Spleen (tissue), 7 donors: Measurements from ENCODE around the gene METTL23.

Experiments
- CTCF ChIP-seq, 11 experiments: fragments of 200-600 bp in 7 of 11; fragments of 450-650 bp in 4 of 11; sonication (generic) in 4 of 11; IDR thresholded peaks in 8 of 11; conservative IDR thresholded peaks in 3 of 11; 1 replicate in 7 of 11; 2 replicates in 4 of 11; pipeline versions ENCODE4 v1.4.0 to v1.8.0; 2016 to 2021; ENCODE audit warnings: antibody characterized with exemption in 11 of 11, inconsistent platforms in 4 of 11, mild to moderate bottlenecking in 1 of 11
- POLR2A ChIP-seq, 3 donors: fragments of 450-650 bp; IDR thresholded peaks; one replicate each; pipeline ENCODE4 v1.5.1; 2017; ENCODE audit warnings: antibody characterized with exemption in 3 of 3, mild to moderate bottlenecking in 1 of 3
- donor health status: DM: no; HTN: no; CAD: no; lungs with moderate emphysema.
- donor health status: DM: no; HTN: no; CAD: no.
- donor health status: DM: no; HTN: no; CAD: no.

DNA sequence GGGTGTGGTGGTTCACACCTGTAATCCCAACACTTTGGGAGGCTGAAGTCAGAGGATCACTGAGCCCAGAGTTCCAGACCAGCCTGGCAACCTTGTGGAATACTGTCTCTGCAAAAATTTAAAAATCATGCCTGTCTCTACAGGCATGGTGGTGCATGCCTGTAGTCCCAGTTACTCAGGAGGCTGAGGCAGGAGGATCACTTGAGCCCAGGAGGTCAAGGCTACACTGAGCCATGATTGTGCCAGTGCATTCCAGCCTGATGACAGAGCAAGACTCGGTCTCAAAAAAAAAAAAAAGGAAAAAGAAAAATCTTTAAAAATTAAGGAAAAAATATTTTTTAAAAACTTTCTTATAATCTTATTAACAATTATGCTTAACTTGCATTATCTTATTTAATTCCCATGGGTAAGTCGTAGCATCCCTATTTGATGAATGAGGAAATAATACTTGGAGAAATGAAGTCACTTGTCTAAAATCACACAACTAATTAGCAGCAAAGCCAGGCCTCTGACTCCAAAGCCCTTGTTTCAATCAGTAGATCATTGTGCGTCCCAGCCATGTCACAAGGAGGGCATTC, 24.9 kb downstream of the METTL23 start:
- no peak for TF ChIP-seq POLR2A (IDR thresholded peaks at IDR 0.05)
- TF ChIP-seq CTCF (IDR thresholded peaks at IDR 0.05 in 8 of 11, conservative IDR thresholded peaks at IDR 0.05 in 3 of 11) = no peak
